Measurements from ENCODE around the gene FOXK2.

The FOXK2 gene

DNA sequence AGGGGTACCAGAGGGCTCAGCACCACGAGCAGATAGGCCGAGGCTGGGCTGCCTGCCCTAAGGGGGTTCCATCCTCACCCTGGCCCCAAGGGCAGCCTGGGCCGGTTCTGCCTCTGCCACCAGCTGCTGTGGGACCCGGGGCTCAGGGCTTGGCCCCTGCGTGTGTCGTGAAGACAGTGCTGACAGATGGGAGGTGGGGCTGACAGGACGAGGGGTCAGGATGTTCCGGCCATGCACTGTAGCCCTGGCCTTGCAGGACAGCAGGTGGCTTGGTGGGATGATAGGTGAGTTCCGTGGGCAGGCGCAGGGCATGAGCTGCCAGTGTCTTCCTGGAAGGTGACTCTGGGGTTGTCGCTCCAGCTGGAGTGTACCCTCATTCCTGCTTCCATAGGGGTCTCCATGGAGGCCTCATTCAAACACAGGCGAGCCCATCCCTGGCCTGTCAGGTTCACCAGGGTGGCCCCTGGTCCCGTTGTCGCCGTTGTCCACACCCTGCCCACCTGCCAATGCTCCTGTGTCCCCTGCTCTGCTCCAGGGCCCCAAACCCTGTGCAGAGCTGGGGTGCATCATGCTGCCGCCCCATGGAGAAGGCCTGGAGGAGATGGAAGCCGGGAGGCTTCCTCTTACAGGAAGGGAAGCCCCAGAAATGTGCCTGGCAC is 71.5 kb downstream of the FOXK2 start:
- no peak for DNase-seq

DNA sequence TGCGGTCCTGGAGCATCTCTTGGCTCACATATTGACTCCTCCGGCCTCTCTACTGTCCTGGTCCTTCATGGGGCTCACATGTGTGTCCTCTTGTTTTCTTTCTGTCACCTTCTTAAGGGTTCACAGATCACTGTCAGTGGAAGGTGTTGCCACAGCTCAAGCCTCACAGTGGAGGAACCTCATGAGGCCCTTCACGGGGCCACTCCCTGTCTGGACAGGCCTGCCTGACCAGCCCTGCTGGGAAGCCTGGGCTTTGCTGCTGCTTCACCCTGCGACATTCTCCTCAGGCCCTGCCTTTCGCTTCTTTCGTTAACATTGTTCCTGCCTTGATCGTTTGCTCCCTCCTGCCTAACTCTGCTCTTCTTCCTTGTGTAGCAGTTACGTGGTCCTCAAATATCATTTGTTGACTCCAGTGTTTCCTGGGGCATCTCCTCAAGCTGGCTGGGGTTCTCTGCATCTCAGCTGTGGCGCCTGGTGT is 72.8 kb downstream of the FOXK2 start:
- DNase-seq, result no peak

DNA sequence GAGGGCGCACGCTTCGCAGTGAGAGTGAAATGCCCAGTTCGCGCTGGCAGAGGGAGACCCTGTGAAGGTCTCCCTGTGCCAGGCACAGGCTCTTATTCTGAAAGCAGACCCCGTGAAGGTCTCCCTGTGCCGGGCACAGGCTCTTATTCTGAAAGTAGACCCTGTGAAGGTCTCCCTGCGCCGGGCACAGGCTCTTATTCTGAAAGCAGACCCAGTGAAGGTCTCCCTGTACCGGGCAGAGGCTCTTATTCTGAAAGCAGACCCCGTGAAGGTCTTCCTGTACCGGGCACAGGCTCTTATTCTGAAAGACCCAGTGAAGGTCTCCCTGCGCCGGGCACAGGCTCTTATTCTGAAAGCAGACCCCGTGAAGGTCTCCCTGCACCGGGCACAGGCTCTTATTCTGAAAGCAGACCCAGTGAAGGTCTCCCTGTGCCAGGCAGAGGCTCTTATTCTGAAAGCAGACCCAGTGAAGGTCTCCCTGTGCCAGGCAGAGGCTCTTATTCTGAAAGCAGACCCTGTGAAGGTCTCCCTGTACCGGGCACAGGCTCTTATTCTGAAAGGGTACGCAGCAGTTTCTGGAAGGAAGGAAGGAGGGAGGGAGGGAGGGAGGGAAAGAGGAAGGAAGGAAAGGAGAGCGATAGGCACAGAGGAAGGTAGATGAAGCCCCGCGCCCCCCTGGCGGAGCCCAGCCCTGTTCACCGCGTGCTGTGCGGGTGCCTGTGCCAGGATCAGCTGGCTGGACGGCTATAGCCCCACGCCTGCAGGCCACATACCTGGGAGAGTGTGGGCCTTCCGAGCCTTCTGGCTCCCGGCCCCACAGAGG is 73.4 kb downstream of the FOXK2 start:
- DNase-seq, result peak; percentile 79

DNA sequence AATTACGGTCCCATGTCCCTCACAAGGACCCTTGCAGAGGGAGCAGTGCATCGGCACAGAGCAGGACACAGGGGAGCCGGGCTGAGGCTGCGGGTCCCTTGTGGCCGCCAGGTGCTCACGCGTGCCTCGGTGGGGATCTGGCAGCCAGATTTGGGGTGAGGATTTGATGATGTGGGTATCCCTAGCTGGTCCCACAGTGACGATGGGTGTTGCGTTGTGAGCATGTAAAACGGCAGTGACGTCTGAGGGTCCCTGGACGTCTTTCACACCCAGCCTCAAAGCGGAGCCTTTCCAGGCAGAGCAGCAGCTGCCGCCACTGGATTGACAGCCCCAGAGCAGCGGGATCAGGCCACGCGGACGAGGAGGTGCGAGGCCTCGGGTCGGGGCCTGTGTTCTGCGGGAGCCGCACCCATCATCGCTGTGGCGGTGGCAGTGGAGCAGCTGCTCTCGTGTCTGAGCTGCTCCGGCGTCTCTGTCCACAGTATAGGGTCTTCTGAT is 74.1 kb downstream of the FOXK2 start:
- no peak for DNase-seq

DNA sequence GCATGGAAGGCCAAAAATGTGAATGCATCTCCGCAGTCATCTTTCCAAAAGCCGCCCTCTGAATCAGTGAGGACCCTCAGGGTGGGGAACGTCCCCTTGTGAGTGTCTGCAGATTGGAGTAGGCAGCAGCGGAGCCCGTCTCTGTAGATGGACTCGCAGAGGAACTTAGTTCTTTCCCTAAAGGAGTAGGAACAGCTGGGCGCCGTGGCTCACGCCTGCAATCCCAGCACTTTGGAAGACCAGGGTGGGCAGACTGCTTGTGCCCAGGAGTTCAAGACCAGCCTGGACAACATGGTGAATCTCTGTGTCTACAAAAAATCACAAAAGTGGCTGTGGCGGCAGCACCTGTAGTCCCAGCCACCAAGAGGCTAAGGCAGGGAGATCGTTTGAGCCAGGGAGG is 75.0 kb downstream of the FOXK2 start:
- DNase-seq, result no peak

DNA sequence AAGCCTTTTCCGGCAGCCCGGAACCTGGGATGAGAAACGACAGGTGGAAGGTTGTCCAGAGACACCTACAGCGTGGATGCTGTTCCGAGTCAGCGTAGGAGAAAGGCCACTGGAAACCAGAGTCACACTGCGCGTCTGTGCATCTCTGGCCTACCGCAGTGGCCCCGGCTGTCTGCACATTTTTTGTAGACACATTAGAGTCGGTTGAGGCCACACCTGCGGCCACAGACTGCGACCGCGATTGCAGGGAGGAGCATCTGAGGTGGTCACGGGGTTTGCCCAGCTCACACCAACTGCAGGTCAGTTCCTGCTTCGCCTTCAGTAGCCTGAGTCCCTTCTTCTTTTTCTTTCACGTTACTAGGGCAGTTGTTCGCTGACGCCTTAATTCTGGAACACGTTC is 76.4 kb downstream of the FOXK2 start:
- no peak for DNase-seq

DNA sequence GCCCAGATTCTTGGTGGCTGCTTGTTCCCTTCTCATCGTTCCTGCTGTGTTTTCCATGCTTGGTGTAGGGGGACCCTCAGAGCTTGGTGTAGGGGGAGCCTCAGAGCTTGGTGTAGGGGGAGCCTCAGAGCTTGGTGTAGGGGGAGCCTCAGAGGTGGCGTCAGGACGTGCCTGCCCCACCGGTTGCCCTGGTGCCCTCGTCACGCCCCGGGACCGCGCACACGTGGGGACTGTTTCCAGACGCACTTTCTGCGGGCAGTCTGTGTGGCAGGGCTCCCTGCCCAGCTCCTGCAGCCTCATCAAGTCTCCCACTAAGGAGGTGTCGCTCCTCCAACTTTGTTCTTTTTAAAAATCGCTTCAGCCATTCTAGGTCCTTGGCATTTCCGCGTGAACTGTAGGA is 76.8 kb downstream of the FOXK2 start:
- DNase-seq, result no peak

DNA sequence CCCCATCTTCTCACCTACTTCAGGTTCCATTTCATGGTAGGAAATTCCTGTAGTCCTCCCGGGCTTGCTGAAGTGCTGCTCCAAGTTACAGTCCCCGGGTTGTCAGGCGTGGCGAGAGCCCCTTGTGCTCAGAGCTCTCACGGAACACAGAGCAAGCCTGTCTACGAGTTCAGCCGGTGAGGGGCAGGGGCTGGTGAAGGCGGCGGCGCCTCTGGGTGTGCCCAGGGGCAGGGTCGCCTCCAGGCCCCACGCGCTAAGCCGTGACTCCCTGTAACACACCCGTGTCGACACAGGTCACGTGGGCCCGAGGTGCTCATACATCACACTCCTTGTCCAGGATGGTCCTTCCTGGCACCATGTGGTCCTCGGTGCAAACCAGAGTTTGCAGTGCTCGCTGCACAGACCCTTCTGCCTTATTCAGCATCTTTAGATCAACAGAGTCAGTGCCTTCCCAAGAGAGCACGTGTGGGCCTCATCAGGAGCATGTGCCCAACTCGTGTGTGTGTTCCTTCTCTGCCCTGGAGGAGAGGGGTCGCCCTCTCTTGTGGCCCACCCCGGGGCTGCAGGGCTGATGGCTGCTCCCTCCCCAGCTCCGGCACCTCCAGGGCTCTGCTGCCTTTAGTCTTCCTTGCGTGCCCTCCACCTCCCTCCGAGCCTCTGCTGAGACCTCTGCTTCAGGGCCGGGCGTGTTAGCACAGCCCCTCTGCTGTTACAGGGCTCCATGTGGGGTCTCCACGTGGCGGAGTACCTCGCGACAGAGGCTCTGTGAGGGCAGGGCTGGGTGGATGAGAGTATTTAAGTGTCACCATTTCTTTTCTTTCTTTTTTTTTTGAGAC is 77.5 kb downstream of the FOXK2 start:
- DNase-seq, result no peak

DNA sequence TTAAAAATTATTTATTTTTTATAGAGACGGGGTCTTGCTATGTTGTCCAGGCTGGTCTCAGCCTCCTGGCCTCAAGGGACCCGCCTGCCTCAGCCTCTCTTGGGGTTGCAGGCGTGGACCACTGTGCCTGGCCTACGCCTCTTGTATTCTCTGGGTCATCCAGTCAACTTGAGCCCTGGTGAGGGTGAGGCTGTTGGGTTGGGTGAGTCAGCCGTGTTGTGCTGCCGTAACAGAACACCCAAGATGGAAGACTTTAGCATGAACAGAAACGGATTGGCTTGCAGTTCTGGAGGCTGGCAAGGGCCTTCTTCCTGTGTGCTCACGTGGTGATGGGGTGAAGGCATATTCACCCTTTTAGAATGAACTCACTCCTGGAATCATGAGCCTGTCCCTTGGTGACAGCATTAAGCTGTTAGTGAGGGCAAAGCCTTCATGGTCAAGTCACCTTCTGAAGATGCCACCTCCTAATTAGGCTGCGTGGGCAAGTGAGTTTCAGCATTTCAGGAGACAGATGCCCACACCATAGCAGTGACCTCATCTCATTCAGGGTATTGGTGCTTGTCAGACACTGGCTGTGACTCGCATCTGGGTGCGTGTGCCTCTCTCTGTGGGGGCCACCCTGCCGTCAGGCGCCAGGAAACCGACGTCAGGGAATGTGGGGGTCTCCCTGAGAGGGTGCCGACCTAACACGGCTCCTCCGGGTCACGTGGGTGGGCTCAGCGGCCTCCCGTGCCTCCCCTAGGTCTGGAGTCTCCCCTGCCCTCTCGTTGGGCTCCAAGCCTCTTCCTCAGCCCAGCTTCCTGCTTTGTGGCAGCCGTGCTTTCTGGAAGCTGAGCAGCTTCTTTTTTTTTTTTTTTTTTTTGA is 79.0 kb downstream of the FOXK2 start:
- peak; percentile 24 for DNase-seq

DNA sequence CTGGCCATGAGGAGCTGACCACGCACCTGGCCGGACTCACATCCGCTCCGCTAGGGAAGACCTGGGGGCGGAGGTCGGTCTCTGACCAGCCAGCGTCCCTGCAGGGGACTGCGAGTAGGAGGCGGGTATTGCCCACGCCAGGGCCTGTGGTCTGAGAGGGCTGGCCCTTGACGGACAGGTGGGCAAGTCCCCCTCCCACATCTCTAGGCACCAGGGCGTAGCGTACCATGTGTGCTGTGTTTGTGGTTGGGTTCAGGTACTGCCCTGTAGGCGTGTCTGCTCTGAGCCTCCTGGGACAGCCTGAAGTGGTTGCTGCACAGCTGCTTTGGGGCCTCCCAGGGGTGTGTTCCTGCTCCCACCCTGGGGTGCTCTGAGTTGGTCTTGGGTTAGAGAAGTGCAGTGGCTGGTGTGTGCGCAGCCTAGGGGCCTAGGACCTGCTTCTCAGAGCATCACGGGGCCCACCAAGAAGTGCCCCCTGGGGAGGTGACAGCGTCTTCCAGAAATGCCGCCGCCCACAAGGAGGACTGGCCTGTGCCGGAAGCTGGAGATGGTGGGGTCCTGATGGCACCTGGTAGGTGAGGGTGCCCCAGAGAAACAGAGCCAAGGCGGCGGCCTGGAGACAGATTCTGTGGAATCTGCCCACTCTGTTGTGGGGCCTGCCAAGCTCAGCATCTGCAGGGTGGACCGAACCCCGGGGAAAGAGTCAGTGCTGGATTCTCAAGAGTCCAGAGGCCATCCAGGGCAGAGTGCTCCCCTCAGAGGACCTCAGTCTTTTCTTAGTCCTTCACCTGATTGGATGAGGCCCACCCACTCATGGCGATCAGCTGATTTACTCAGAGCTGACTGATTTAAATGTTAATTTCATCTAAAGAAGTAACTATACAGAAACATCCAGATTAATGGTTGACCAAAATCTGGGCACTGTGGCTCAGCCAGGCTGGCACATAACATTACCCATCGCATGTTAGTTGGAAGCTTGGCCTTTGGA is 80.4 kb downstream of the FOXK2 start:
- no peak for DNase-seq

DNA sequence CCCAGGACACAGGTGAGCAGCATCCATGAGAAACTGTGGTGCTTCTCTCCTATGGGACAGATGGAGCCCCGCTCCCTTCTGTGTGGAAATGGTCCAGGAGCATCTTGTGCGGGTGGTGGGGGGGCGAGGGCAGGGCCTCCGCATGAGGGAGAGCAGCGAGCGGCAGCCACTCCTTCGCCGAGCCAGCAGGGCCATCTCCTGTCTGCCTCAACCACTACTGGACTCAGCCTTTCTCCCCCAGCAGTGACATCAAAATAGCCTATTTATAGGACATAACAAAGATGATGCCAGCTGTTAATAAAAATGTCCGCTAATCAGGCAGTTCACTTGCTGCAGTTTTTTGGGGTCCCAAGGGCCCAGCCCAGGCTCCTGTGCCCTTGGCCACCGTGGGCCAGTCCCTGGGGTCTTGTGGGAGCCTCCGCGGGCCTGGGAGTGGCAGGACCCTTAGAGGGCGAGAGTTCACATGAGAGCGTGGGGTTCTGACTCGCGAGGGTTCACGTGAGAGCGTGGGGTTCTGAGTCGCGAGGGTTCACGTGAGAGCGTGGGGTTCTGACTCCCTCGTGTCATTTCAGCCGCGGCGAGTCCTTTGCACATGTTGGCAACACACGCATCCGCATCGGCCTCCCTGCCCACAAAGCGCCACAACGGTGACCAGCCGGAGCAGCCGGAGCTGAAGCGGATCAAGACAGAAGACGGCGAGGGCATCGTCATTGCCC is 81.4 kb downstream of the FOXK2 start:
- no peak for DNase-seq

DNA sequence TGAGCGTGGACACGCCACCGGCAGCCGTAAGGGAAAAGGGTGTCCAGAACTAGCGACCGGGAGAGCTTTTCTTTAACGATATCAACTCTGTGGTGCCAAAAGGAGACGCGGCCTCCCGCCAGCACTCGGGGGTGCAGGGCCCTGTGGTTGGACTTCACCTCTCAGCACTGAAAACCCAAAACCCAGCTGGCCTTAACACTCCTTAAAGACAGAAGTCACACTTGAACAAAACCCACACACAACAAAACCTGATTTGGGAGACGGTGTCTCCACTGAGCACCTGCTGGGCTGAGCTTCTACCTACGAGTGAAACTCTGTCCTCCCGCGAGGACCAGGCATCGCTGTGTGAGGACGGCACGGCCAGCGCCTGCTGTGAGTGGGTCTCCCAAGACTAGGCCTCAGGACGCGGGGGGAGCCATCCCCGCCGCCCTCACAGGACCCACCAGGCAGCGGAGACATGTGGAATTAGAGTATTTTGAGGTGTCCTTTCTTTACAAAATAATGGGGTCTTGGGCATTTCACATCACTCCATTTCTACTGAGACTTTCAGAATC is 82.0 kb downstream of the FOXK2 start:
- no peak for DNase-seq

DNA sequence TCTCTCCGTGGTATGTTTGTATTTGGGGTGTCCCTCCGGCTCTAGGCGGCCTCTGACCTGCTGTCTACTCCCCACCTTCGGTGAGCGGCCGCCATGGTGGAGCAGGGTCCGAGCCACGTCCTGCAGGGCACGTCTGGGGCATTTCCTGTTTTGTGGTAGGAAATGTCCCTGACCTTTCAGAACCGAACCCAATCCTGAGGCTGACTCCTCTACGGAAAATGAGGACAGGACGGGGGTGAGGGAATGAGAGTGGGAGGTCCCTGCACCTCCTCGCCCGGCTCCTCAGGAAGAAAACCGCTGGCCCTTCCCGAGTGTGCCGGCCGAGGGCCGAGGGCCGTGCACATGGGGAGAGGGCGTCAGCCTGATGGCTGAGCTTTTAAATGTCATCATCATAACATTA is 83.0 kb downstream of the FOXK2 start:
- no peak for DNase-seq

DNA sequence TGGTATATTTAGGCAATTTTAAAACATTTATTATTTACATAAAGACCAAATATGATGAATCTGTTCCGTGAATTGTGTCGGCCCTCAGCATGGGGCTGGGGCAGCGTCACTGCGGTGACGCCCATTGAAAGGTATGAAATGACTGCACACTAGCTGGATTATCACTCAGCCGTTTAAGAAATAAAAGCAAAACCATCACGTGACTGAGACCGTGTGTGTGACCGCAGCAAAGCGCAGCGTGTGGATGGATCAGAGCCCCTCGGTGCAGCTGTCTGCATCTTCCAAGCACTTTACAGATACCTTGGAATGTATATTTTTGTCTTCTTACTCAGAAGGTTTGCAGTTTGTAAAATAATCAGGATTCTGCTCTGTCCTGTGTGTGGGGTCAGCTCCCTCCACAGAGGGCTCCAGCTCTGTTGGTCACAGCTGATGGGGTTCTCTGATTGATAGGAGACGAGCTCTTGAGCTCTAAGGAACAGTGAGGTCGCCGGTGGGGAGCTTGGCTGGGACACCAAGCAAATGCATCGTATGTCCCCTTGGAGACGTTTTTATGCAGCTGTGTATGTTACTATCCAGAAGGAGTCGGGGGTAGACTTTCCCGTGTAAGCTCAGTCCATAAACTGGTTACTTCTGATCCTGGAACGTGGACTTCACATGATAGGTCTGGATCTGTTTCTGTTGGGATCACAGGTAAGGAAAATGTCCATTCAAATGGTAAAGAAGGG is 83.6 kb downstream of the FOXK2 start:
- DNase-seq, result no peak

DNA sequence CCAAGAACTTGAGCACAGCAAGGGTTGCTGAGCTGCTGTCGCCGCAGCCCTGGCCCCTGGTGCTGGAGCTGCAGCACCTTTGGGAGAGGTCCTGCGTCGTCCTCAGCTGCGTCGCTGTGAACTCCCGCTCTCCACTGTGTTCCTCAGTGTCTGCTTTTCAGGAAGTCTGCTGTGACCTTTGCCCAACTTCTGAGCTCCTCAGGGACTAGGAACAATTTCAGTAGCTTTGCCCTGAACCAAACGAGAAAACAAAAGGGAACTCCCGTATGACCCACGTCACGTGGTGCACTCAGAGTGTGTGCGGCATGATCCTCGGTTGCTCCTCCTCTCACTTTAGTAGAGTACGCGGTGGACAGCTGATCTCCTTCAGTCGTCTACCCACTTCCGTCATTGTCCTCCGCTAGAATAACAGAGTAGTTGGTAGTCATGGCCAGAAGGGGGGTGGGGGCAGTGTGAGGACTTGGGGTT is 84.5 kb downstream of the FOXK2 start:
- DNase-seq, result no peak

DNA sequence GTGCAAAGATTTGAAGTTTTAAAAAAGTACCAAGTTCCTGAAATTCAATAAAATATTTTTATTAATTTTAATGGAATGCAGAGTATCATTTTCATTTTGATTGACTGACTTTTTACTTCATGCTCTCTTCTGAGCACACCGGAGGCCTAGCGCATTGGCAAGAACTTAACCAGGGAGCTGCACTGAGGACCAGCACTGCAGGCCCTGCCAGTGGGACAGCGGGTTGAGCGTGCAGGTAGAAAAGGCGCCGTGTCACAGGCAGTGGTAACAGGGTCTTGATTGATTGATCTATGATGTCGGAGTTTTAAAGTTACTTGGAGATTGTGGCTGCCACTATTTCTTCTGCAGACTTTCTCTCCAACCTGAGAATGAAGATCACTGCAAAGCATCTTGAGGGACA is 85.0 kb downstream of the FOXK2 start:
- no peak for DNase-seq

DNA sequence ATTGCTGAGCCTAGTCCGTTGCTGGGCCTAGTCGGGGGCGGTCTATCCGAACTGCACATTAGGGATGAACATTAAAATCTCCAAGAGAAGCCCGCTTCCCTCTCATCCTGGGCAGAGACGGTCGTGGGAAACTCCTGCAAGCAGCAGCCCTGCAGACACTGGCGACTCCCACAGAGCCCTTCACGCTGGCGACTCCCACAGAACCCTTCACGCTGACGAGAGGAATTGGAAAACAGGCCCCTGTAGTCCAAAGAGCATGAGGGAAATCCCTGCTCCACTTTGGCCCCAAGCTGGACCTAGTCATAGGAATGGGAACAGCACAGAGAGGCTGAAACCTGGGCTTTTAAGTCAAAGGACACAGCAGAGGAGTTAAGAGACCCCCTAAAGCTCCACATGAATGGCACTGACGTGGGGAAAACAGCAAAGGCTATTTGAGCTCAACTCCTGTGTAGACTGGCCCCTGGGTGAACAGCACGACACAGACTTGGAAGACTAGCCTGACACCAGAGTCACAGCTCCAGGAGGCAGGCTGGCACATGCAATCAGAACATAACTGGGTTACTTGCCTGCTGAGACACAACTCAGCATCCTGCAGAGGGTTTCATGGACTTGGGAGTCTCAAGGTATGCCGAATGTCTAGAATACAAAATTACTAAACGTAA is 86.5 kb downstream of the FOXK2 start:
- no peak for DNase-seq

DNA sequence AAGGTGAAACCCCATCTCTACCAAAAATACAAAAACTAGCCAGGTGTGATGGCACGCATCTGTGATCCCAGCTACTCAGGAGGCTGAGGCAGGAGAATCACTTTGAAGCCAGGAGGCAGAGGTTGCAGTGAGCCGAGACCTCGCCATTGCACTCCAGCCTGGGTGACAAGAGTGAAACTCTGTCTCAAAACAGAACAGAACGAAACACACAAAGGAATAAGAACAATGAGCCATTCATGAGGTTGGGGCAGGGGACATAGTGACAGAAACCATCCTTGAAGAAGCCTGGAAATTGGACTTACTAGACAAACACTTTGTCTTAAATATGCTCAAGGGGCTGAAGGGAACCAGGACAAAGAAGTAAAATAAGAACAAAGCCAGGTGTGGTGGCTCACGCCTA is 89.3 kb downstream of the FOXK2 start:
- no peak for DNase-seq

Measured in fibroblast of skin of abdomen (primary cell).